ENCODE data around the gene GNAT2. TPM values are rescaled to one million over a fixed set of nuclear protein-coding genes. Genes with fewer than 3 reads are reported as not detected.

Gene GNAT2
- total RNA-seq, 1 experiment from 2014 or later: 0.46 TPM

DNA sequence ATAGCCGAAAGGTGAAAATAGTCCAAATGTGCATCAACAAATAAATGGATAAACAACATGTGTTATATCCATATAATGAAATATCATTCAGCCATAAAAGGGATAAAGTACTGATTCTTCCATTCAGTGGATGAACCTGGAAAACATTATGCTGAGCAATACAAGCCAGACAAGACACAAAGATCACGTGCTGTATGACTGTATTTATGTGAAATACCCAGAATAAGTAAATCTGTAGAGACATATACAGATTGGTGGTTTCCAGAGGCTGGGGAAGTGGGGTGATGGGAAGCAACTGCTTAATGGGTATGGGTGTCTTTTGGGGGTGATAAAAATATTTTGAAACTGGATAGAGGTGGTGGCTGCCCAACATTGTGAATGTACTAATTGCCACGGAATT lies 23.2 kb upstream of the GNAT2 start:
- DNase-seq (ENCODE audit: low spot score): no peak

DNA sequence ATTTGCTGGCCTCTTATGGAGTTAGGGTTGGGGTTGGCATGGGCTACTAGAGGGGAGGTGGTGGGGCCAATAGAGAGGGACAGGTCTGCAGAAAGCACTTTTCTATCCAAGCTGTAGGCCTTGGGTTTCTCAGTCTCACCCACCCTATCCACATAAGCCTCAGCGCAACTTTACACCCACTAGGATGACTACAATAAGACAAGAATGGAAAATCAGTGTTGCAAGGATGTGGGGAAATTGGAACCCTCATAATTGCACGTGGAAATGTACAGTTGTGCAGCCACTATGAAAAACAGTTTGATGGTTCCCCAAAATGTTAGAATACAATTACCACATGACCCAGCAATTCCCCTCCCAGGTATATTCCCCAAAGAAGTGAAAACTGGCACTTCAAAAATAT lies 22.4 kb upstream of the GNAT2 start:
- no peak for DNase-seq (ENCODE audit: low spot score)

DNA sequence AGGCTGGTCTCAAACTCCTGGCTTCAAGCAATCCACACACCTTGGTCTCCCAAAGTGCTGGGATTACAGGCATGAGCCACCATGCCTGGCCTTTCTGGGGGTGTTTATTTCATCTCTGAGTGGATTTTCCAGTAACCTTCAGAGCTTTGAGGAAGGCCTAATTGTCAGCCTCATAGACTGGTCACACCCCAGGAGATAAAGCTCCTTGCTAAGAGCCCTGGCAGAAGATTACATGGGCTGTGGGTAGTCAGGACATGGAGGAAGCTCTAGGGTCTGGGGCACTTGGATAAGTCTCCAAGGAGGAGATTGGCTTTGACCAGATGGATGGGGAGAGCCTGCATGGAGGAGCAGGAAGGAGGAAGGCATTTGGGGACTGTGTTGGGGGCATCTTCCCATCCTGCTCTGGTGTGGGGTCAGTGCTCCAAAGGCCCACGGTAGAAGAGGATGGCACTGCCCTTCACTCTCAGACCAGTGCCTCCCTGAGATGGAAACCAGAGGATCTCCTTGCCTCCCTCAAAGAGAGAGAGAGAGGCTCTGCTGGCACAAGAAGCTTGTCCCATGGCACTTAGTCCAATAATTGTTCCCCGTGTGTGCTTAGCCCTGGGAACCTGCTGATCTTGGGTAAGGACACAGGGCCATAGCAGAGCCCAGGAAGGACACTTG lies 21.8 kb upstream of the GNAT2 start:
- no peak for DNase-seq (ENCODE audit: low spot score)

DNA sequence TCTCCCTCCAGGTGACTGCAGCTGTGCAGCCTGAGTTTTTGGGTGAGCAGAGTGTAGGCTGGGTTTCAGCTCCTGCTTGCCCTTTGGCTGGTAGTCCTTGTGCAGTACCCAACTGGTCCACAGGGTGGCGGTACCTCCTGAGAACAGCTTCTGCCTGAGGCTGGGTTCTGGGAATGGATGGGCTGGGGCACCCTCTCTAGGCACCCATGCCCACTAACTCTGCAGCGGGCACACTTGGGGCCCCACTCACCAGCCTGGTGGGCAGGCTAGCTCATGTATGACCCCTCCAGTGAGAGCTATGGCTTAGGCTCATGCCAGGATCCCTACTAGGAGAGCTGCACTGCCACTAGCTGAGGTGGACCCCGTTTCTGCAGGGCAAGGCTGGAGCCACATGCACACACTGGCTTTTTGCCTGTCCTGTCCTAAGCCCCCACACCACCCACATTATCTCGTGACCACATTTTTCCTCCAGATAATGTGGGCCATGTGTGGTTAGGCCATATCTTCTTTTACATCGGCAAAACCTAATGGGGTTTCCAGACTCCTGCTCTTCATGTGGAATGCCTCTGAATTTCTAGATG lies 21.0 kb upstream of the GNAT2 start:
- DNase-seq (ENCODE audit: low spot score): peak; percentile 62

DNA sequence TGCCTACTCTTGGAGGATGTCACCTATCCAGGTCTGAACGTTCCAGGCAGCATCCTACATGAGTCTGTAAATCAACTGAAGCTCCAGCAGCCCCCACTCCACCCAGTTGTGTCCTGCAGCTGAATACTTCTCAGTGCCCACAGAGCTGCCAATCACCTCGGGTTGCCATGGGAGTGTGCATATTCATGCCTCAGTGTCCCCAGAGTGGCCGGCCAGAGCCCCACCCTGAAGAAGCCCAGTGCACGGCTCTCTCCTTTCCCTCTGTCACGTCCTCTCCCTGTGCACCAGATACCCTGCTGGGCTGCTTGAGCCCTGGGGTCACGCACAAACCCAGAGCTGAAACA lies 20.4 kb upstream of the GNAT2 start:
- DNase-seq (ENCODE audit: low spot score): no peak

DNA sequence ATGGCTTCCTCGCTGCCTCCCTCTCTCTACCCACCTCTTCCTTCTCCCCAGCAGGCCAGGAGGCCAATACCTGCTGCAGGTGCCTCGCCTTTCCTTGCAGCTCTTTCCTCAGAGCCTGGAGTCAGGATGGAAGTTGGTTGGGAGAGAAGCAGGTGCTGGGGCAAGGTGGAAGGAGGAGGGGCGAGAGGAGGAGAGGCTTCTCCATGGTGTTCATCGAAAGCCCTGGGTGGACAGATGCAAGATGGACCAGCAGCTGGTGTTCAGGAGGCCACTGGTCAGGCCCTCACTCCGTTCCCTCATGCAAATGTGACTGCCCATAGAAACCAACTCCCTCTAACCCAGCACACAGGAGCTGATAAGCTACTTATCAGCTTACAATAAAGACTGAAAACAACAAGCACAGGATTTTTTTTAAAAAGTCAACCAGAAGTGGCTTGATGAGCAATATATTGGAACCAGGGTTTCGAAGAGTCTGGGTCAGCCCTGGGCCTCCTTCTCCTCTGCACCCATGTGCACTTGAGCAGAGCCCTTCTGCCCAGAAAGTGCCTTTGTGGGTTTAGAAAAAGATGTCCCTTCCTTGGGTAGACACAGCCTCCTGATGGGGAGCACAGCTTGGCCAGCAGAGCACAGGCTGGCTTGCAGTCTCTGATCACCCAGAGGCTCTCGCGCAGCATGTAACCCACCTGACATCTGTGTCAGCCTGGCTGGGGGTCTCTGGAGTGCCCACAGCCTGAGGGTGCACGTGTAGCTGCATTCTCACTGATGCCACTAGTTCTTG lies 19.8 kb upstream of the GNAT2 start:
- DNase-seq (ENCODE audit: low spot score): no peak

DNA sequence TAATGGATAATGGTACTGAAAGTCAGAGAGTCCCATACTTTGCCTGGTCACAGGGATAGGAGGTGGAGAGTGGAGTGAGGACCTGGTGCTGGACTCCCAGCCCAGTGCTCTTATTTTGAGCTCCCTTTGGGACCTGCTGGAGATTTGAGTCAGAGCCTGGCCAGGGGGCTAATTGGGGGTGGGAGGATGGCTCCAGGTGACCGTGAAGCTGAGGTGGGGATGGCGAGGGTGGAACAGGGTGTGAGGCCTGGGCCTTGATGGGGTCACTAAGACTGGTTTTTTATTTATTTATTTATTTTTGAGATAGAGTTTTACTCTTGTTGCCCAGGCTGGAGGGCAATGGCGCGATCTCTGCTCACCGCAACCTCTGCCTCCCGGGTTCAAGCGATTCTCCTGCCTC lies 18.0 kb upstream of the GNAT2 start:
- DNase-seq (ENCODE audit: low spot score): no peak

DNA sequence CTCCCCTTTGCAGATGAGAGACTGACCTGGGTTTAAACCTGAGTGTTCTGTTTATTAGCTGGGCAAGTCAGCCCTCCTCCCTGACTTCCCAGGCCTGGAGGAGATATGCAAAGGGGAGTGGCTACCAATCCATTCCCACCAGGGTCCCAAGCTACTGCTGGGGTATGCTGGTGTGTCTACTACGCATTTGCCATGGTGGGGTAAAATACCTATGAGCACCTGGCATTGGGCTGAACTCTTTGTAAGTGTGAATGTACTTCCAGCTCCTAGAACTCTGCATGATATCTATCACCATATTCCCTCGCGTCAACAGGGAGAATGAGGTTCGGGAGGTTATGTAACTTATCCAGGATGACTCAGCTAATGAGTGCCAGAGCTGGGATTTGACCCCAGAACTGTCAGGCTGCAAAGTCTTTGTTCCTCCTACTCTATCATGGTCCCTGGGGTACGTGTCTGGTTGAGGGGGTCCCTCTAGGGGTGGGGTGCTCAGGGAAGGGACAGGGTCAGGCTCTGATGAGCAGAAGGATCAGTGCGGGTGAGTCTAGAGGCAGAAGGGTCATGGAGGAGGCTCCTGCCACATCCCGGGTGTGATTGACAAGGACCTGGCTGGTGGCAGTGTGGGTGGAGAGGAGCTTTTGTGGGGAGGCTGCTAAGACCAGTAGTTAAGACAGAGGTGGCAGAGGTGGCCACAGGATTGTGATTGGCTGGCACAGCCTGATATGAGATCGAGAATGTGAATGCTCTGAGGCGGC lies 17.0 kb upstream of the GNAT2 start:
- peak; percentile 70 for DNase-seq (ENCODE audit: low spot score)

DNA sequence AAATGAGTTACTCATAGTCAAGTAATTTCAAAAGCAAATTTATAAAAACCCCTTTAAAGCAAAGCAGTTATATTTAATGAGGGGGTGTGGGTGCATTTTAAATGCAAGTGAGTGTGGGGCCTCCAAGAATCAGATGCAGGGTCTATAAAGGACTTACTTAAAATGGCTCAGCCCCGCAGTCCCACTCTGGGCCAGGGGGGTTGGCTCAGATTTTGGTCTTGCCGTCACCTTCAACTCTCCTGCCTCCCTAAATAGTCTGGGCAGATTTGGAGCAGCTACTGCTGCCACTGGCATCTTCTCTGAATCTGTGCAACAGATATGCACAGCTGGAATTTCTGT lies 16.4 kb upstream of the GNAT2 start:
- no peak for DNase-seq (ENCODE audit: low spot score)

DNA sequence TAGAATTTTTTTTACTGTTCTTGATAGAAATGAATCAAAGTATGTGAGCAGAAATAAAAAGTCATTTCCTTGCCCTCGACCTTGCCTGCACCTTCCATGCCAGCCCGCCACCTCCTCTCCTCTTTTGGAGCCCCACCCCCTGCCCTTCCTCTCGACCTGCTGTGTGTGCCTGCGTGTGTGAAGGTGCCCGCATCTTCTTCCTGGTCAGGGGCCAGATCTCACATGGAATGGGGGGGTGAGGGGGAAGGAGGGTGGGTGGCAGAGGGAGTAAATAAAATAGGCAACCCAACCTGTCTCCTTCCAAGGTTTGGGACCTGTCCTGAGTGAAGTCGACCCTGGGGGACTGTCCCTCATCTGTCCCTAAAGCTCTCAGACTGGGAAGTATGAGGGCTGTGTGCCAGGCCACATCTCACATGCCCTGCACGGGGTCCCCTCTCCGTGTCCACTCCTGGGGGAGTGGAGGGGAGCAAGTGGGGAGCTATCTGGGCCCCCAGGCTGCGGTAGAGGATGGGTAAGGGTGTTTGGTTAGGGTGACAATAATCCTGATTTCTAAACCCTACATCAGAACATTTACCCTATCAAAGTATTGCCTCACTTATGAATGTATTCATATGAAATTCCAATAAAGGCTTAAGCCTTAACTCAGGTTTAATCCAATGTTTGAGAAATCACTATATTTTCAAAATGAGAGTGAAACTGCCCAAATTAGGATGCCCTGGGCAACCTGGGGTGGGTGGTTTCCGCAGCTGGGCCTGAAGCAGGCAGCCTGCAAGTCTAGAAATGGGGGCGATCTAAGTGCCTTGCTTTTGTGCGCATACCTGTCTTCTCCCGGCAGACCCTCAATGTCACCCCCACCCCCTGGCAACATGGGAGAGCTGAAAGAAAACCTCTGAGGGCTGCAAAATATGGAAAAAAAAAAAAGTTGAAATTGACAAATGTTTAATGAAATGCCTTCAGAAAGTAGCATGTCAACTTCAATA lies 15.6 kb upstream of the GNAT2 start:
- DNase-seq (ENCODE audit: low spot score): no peak

DNA sequence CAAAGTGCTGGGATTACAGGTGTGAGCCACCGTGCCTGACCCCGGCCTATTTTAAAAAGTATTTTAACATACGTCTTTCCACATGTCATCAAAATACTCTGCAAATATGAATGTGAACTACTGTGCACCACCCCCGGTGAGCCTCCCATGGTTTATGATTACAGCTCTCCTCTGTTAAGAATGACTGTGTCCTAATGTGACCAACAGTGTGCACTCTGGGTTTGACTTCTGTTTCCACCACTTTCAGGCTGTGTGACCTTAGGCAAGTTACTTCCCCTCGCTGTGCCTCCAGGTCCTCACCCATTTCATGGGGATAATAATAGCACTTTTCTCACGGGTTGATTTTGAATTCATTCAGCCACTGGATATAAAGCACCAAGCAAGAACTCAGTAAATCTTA lies 14.9 kb upstream of the GNAT2 start:
- DNase-seq (ENCODE audit: low spot score): no peak

DNA sequence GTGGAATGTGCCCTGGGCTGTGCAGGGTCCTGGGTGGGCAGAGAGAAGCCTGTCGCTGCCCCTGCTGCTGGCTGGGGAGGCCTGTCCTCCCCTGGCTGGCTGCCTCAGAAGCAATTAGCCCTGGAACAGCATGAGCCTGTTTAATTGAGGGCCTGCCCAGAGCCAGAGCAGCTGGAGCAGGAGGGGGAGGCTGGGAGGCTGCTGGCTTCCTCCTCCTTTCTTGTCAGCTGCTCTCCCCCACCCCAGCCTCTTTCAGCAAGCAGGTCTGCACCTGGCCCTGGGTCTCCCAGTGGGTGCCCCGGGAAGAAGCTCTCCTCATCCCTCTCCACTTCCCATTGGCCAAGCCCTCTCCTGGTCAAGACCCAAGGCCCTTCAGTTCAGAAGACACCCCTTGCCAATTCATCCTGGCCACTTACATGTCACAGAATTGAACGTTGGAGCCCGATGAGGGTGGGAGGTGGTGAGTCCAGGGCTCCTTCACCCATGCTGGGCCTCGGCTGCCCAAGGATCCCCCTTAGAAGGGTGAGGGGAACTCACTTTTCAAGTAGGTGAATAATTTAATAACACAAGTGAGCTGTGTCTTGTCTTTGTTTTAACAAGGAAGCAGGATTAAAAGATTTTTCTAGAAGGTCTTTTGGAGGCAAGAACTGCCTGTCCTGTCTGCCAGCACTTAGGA lies 13.4 kb upstream of the GNAT2 start:
- no peak for DNase-seq (ENCODE audit: low spot score)

DNA sequence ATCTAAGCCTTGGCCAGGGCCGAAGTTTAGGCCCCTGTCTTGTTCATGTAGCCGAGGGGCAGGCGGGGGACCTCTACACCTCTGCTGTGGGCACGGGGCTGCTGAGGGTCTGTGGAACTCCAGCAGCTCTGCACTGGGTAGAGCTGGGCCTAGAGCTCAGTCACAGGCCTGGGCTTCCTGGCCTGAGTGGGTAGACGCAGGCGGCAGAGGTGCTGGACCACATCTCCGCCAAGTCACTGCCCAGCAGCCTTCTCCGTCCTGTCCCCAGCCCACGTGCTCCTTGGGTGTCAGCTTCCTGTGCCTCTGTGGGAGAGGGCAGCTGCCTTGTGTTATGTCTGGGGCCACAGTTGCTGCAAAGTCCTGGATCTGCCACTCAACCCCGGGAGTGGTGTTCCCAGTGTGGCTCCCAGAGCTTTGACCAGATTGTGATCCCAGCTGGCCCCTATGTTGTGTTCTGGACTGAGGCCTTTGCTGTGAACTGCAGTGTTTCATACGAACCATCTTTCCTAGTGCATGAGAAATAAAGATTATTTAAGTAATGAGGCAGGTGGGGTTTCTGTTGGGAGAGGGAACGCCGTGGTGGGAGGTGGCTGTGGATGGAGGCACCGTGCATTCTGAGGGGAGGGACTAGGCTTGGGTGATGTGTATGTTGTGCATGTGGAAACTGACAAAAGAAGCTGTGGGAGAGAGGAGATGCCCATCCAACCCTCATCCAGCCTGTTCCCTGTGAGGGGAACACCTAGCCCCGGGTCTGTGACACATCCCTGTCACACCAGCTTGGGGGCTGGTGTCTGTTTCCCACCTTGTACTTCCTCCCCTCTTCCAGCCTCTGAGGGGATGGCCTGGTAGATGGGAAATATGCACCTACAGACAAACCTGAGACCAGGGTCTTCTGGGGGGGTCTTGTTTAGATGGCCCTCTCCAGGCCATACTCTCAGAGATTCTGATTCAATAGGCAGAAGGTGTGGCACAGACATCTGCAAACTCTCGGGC lies 12.4 kb upstream of the GNAT2 start:
- no peak for DNase-seq (ENCODE audit: low spot score)

DNA sequence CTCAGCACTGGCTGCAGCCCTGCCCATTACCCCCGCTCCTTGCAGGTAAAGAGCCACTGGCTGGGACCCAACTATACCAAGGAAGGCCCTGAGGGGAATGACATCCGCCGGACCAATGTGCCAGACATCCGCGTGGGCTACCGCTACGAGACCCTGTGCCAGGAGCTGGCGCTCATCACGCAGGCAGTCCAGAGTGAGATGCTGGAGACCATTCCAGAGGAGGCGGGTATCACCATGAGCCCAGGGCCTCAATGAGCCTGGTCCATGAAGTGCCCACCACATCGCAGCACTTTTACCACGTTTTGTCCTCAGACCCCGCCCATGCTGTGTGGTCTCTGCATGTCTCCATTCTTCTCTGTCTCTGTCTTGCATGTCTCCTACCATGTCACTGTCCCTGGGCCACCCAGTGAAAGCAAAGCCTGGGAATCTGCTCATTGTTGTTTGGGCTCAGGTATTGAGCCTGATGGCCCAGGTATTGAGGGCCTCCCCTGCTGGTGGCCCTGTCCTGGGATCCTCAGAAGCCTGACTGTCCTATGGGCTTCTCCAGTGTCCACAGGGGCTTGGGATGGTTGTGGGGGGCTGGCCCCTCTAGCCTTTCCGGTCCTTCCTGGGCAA lies 11.6 kb upstream of the GNAT2 start:
- DNase-seq (ENCODE audit: low spot score): no peak

DNA sequence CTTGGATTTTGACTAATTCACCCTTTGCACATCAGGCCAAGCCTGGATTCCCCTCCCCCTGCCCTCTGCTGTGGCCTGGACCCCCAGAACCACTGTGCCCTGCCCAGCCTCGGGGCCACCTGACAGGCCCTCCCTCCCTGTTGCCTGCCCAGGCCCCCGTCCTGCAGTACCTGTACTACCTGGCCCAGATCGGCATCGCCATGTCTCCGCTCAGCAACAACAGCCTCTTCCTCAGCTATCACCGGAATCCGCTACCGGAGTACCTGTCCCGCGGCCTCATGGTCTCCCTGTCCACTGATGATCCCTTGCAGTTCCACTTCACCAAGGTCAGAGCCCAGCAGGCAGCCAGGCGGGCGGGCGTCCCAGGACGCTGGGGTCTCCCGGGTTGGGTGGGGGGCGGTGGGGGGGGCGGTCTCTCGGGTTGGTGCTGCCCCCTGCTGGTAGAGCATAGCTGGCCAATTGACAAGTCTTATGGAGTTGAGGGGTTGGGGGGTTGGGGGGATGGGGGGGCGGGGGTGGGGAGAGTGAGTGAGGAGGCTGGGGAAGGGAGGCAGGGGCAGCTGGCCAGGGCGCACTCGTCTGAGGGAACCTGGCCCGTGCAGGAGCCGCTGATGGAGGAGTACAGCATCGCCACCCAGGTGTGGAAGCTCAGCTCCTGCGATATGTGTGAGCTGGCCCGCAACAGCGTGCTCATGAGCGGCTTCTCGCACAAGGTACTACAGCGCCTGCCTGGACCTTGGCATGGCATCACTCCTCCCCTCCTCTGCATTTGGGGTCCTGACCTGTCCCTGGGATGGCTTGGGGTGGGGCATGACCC lies 10.9 kb upstream of the GNAT2 start:
- DNase-seq (ENCODE audit: low spot score): no peak

DNA sequence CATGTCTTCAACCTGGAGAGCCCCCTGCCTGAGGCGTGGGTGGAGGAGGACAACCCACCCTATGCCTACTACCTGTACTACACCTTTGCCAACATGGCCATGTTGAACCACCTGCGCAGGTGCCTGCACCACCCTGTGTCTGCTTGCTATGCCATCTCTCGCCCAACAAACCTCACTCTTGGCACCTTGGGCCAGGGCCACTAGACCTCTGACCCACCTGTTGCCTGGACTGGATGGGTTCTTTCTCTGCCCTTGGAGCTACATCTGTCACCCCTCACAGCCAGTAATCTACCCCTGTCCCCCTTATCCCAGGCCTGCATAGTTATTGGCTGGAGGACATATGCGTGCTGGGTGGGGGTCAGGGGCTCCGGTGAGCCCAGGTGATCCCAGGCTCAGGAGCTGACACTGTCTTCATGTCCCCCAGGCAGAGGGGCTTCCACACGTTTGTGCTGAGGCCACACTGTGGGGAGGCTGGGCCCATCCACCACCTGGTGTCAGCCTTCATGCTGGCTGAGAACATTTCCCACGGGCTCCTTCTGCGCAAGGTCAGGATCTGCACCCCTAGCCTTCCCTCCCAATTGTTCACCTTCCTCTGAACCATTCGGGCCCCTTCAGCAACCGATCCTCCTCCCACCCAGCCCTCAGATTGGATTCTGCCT lies 10.1 kb upstream of the GNAT2 start:
- DNase-seq (ENCODE audit: low spot score): no peak

DNA sequence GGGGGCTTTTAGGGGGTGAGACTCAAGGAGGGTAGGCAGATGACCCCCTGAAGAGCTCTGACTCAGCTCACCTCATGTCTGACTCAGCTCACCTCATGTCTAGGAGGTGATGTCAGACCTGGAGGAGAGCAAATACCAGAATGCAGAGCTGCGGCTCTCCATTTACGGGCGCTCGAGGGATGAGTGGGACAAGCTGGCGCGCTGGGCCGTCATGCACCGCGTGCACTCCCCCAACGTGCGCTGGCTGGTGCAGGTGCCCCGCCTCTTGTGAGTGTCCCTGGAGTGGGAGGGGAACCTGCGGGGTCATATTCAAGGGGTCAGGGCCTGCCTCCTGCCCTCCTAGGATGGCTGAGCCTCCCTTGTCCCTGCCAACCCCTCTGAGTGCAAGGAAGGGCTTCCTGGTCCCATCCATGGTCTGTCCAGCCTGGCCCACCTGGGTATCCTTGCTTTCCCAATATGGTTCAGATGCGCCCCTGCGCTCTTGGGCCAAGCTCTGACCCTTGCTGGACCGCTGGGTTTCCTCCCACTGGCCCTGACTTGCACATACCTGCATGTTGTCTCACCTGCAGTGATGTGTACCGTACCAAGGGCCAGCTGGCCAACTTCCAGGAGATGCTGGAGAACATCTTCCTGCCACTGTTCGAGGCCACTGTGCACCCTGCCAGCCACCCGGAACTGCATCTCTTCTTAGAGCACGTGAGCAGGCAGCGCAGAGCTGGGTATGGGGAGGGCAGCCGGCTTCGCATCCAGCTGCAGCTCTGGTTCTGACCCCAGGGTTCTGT lies 9.3 kb upstream of the GNAT2 start:
- DNase-seq (ENCODE audit: low spot score): no peak

Measured in H4 (cell line).